HG03039 (cell line): ENCODE results near the gene TM4SF18.

Experiments
- ATAC-seq: cut with Tn5 transposase; IDR thresholded peaks from one replicate; pipeline ENCODE4 v1.9.1; 2021; ENCODE audit warnings: mild to moderate bottlenecking, moderate library complexity; ENCODE audit not compliant: unreplicated experiment

Gene TM4SF18

DNA sequence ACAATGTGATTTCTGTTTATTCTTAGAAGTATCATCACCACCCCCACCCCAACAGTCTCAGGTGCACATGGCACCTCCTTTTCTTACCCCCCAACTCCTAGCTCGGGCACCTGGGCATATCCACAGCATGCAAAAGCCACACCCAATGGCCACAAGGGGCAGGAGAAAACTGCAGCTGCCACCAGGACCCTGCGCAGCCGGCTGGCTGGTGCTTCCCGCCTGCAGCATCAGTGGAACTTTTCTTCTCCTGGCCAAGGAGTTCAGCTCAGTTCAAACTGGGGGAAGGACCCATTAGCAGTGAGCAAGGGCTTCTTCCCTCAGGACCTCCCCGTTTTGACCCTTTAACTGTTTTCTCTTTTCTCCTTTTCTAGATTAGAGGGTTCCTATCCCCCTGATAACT, 44.8 kb downstream of the TM4SF18 start:
- ATAC-seq, result no peak

DNA sequence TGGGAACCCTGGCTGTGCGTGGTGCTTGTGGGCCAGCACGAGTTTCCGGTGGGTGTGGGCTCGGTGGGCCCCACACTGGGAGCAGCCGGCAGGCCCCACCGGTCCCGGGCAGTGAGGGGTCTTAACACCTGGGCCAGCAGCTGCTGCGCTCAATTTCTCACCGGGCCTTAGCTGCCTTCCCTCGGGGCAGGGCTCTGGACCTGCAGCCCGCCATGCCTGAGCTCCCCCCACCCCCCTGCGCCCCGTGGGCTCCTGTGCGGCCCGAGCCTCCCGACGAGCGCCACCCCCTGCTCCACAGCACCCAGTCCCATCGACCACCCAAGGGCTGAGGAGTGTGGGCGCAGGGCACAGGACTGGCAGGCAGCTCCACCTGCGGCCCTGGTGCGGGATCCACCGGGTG, 49.4 kb downstream of the TM4SF18 start:
- ATAC-seq, result no peak

DNA sequence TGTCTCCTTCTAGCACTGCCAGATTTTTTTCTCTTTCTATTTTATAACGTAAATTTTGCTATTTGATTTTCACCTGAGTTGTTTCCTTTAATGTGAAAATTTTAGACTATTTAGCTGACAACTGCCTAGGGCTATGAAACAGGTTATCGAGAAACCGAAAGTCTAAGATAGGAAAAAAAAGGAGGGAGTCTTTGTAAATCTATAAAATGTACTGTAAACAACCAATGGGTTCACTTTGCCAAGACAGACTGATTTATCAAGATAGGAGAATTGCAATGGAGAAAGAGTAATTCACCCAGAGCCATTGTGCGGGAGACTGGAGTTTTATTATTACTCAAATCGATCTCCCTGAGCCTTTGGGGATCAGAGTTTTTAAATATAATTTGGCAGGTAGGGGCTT, 50.0 kb downstream of the TM4SF18 start:
- no peak for ATAC-seq

DNA sequence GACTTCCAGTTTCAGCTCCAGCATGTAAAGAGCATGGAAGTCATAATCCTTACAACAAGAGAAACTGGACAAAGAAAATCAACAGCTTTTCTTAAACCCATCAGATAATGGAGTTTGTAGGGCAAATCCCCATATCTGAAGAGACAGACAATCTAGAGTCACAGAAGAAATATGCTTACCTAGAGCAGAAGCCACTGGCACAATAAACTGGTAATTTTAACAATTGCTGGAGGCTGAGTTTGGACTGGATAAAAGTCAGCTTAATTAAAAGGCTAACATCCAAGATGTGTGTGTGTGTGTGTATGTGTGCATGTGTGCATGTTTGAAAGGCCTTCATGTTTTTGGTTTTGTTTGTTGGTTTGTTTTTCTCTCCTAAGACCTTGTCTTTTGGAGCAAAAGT, 50.6 kb downstream of the TM4SF18 start:
- no peak for ATAC-seq

DNA sequence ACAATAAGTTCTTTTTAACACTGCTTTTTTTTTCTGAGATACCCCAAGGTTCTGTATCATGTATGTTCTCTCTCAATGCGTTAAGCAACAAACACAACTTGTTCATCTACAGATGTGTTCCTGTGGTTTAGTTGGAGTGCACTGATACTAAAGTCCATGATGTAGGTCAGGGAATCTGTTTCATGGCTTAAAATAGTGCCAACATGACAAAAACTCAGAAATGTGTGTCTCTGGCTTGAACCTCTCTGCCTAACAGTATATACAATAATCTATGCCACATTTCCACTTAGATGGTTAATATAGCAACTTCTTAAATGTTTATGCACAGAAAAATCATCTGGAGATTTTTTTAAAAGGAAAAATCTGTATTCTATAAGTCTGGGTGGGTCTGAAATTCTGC, 51.1 kb downstream of the TM4SF18 start:
- no peak for ATAC-seq

DNA sequence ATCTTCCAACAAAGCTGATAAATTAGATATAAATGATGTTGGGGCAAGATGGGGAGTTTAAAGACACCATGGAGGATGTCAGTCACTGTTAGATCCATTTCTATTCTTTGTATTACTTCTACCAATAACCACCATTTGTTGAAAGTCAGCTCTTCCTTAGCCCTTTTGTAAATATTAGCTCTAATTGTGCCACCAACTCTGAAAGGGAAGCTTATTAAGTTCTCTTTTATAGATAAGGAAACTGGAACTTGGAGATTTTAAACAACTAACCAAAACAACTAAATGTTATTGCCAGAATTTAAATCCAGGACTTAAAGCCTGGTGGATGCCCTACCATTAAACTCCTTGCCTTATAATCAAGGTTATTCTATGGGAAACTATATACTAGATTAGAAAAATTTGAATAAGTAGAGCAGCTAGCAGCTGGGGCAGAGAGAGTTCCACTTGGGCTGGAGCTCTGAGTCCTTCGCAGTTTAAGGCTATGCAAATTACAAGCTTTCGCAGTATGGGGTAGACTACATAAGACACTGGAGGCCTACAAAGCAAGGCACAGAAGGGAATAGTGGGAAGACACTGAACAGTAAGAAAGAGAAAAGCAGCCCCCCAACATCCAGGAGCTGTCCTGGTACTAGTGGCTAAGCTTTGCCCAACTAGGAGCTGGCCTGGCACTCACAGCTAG, 52.6 kb downstream of the TM4SF18 start:
- ATAC-seq, result no peak

DNA sequence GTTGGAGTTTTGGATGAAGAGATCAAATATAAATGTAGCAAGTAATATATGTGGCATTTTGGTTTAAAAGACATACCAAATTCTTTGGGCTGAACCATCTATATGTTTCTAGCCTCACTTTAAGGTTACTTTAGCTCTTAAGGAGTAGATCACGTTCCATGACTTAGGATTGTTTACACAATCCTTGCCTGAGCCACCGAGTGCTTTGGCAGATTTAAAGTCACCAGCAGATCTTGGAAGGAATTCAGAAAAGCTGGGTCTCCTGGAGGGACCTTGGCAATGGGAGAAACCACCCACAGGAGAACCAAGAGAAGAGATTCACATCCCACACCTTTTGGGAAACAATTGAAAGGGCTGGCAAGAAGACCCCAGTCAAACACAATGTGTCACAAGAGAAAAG, 54.5 kb downstream of the TM4SF18 start:
- no peak for ATAC-seq

DNA sequence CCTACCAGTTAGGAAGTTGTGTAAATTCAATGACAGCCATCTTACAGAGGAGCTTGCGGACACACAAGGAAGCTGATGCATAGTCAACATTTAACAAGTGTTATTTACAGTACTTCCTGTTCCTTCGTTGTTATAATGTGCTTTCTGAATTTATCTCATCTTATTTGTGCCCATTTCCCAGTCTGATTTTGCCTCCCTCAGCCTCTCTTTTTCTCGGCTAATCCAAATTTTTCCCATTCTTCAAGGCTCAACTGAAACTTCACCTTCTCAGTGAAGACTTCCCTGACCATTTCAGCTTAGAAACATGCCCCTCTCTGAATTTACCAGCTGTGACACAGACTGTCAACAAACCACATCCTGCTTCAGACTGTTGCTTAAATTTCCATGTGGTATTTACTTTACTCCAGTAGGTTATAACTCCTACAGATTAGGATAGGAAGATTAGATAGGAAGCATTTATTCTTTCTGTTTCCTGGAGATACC, 56.1 kb downstream of the TM4SF18 start:
- ATAC-seq, result peak; percentile 52

DNA sequence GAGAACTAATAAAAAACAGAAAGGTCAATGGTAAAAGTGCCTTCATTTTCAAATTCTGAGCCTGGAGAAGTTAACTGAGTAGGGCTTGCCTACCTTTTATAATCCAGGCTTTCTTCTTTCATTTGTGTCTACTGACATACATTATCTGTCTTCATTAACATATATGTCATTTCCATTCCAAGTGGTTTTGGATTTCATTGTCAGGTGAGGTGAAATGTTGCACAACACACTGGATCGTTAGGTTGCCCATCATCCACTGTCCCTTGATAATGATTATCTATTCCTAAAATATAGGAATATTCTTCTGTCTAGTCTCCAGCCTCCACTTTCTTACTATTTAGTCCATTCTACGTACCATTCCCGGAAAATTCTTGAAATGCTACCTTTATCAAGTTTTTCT, 56.8 kb downstream of the TM4SF18 start:
- no peak for ATAC-seq

DNA sequence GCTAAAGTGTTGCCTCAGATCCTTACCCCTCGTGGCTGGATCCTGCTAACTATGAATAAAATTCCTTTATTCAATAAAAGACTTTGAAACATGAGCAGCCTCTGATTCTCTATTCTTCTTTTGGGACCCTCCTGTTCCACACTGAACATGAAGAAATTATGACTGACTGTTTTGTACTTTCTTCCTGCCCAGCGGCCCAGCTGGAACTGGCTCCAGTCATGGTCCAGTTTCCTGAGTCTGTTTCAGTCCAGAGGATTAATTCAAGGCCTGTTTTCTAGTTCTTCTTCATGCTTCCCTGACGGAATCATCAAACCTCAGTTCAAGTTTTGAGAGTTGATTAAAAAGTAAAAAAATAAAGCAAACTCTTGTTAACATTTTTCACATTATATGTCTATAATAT, 59.2 kb downstream of the TM4SF18 start:
- no peak for ATAC-seq

DNA sequence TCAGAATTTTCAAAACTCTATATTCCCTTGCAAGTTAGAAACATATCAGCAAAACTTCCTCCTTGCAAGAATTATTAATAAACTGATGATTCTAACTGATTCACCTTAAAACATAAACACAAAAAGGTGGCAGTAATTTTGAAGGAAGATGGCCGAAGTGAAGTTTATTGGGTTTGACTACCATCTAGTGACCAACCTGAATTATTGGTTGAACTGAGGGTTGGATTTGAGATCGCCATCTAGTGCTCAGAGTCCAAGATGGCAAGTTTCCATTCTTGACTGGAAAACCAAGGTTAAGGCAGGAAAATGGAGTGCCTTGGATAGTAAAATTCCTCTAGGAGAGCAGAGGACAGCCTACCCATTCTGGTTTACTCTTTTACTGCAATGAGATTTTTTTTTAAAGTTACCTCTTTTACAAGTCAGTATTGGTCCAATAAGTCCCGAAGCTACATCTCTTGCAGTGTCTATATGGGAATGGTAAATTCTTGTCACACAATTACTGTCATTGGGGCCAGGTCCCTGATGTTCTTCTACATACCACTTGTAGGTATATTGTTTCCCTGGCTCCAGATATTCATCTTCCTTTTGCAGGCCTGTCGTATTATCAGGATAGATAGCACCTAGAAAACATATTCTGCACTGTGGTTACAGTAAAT, 60.2 kb downstream of the TM4SF18 start:
- peak; percentile 65 for ATAC-seq

DNA sequence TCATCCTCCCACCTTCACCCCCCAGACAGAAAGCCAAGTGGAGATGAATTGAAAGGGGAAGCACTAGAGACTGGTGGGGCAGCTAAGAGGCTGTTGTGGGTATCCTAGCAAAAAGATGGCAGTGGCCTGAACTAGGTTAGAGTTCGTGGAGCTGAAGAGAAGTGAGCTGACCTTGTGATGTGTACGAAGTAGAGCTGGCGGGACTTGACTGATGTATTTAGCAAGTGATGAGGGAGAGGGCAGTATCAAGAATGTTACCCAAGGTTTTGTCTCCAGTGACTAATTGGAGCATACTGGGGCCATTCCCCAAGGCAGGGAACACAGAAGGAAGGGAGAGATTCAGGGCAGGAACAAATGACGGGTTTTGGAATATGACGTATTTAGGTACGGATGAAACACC, 61.8 kb downstream of the TM4SF18 start:
- no peak for ATAC-seq

DNA sequence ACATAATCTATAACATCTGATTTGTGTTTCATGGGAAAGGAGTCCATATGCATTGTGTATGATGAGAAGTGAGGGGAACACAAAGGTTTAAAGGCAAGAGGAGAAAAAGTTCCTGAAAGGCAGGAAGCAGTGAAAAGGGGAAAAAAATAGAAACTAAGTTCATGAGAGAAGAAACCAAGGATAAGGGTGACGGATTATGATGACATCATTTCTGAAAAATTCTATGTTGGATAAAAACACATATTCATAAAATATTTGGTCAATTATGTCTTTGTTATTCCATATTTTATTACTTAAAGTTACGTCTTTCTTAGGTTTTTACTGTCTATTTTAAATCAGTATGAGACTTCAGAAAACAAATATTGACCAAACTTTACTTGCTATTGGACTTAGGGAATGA, 63.3 kb downstream of the TM4SF18 start:
- no peak for ATAC-seq

DNA sequence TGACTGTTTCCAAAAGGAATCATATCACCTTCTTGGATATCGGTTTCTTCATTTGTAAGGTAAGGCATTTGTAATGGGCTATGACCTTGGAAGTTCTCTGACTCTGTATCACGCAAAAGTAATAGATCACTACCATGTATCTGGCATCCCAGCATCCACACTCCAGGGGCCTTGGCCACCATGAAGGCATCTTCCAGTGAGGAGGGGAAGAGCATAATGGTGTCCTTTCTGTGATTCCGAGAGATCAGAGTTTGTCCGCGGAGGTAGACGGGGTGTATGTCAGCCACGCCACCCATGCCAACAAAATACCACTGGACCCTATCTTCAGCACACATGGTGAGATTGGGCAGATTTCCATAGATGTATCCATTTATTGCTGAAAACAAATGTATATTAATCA, 63.7 kb downstream of the TM4SF18 start:
- ATAC-seq, result no peak
